HFF-Myc (cell line): ENCODE data around the gene STX16.

Source experiments
- DNase-seq: peaks from one replicate; pipeline ENCODE4 v3.0.0-alpha.2; 2011; ENCODE audit warnings: low read depth; ENCODE audit errors: extremely low read depth
- H3K4me3 ChIP-seq: replicated peaks from 2 replicates; pipeline ENCODE4 v1.5.1; 2011; ENCODE audit warnings: low read depth, mild to moderate bottlenecking, control low read depth, low read length
- CTCF ChIP-seq: IDR thresholded peaks from 2 replicates; pipeline ENCODE4 v1.5.1; 2012; ENCODE audit warnings: mild to moderate bottlenecking, low read depth, low read length, control low read depth; ENCODE audit errors: missing control alignments

Gene STX16

GRCh38 chr20:58715801-58716475 lies 64.9 kb downstream of the STX16 start:
- no peak for TF ChIP-seq CTCF
- DNase-seq, result no peak
- no peak overlapping the region for H3K4me3 ChIP-seq

GRCh38 chr20:58716476-58717277 lies 65.6 kb downstream of the STX16 start:
- no peak overlapping the region for H3K4me3 ChIP-seq
- TF ChIP-seq CTCF, result no peak
- no peak for DNase-seq

GRCh38 chr20:58717278-58718091 lies 66.4 kb downstream of the STX16 start:
- DNase-seq, result no peak
- H3K4me3 ChIP-seq, result no peak overlapping the region
- no peak for TF ChIP-seq CTCF

GRCh38 chr20:58718121-58718563 lies 67.1 kb downstream of the STX16 start:
- no peak for TF ChIP-seq CTCF
- H3K4me3 ChIP-seq, result no peak overlapping the region
- DNase-seq, result no peak

GRCh38 chr20:58718729-58719128 lies 67.6 kb downstream of the STX16 start:
- DNase-seq, result no peak
- H3K4me3 ChIP-seq, result no peak overlapping the region
- TF ChIP-seq CTCF, result no peak

GRCh38 chr20:58719258-58719657 lies 68.2 kb downstream of the STX16 start:
- DNase-seq, result no peak
- H3K4me3 ChIP-seq, result no peak overlapping the region
- TF ChIP-seq CTCF, result no peak
